GM18511 (cell line): Measurements from ENCODE around the gene CACFD1.
"Not testable (repeated sequence)": the region's sequence is repeated elsewhere in the genome, so short reads cannot be mapped to it uniquely, and the experiment has no call there.

Experiments
- ATAC-seq: cut with Tn5 transposase; IDR thresholded peaks from one replicate; pipeline ENCODE4 v1.9.1; 2021; ENCODE audit warnings: mild to moderate bottlenecking, moderate library complexity; ENCODE audit not compliant: unreplicated experiment

The CACFD1 gene

DNA sequence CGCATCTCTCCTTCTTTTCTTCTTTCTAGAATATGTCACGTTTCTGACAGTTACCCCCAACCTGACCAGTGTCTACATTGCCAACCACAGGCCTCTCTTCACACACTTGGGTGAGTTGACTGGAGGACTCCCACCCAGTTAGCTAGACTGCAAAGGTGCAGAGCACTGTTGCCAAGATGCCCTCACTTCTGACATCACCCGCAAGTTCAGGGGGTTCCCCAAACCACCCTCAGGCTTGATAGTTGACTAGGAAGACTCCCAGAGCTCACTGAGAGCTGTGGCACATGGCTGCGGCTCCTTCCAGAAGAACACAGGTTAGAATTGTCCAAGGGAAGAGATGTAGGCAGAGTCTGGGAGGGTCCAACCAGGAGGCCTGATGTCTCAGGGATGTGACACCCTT lies 20.4 kb upstream of the CACFD1 start:
- no peak for ATAC-seq

DNA sequence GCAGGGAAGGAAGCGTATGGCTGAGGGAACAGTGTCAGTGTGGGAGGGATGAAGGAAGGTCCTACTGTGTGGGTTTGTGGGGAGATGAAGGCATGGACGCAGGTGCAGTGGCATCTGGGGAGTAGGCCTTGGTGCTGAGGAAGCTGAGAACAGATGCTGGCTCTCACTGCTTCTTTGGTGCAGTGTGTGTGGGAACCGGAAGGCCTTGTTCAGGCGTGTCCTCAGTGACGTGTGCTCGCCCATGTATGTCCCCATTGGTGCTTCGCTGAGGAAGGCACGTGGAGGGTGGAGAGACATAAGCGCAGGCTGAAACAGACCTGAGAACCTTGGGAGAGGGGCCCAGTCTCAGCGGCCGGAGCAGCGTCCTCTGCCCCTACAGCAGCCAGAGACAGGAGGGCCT lies 18.9 kb upstream of the CACFD1 start:
- peak; percentile 68 for ATAC-seq

- ATAC-seq, result no peak
Observed at GRCh38 chr9:133441571-133441970, 18.2 kb upstream of the CACFD1 start.

DNA sequence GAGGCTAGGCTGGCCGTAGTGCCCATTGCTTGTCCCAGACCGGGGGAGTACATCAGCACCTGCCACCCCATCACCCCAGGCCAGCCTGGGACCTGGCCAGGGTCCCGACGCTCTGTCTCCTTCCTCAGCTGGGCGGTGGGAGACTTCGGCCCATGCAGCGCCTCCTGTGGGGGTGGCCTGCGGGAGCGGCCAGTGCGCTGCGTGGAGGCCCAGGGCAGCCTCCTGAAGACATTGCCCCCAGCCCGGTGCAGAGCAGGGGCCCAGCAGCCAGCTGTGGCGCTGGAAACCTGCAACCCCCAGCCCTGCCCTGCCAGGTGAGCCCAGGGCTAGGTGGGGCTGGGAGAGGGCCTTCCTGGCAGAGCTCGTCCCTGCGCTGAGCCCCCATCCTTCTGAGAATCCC lies 16.5 kb upstream of the CACFD1 start:
- no peak for ATAC-seq

GRCh38 chr9:133443982-133444381 lies 15.8 kb upstream of the CACFD1 start:
- no peak for ATAC-seq

DNA sequence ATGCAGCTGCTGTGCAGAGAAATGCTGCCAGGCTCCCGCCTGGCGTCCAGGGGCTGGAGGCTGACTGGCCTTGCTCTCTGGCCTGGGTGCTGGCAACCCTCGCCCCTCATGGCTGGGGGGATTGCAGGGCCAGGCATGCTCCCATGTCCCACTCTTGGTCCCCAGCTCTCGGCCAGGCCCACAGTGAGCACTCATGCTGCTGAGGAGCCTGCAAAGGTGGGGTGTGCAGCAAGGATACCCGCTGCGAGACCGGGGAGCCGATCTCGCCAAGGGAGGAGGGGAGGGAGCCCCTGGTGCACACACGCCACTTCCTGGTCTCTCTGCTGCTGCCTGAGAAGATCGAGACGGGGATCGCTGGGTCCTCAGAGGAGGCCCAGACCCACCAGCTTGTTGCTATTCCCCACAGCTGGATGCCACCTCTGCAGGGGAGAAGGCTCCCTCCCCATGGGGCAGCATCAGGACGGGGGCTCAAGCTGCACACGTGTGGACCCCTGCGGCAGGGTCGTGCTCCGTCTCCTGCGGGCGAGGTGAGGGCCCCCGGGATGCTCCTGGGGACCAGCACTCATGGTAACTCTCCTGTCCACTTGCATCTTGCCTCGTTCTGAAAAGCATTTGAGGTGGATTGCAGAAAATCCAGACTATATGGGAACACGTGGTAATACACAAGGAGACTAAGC lies 14.3 kb upstream of the CACFD1 start:
- no peak for ATAC-seq

DNA sequence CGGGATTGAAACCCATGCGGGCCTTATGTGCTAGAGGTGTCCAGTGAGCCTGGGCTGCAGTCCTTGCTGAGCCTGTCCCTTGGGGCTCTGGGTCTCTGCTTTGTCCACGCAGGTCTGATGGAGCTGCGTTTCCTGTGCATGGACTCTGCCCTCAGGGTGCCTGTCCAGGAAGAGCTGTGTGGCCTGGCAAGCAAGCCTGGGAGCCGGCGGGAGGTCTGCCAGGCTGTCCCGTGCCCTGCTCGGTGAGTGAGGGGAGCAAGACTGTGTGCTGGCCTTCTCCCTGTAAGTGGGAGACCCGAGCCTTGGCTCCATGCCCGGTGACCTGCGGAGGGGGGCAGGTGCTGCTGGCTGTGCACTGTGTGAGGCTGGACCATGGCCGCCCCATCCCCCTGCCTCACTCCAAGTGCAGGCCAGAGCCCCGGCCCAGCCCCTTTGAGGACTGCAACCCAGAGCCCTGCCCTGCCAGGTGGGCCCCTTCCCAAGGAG lies 11.2 kb upstream of the CACFD1 start:
- no peak for ATAC-seq

- ATAC-seq, result no peak
Observed at GRCh38 chr9:133449760-133450159, 10.0 kb upstream of the CACFD1 start.

GRCh38 chr9:133451865-133452264 lies 7.9 kb upstream of the CACFD1 start:
- not testable (repeated sequence) for ATAC-seq

DNA sequence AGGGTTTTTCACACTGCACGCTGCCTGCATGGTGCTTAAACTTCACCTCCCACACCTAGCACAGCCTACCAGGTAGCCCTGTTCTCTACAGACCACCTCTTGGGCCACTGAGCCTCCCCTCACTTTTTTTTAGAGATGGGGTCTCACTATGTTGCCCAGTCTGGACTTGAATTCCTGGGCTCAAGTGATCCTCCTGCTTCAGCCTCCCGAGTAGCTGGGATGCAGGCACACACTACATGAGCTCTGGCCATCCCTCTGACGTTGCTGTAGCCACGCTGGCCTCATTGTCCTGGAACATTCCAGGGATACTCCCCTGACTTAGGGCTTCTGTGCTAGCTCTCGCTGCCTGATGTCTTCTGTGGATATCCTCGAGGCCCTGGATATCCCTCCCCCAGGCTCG lies 7.2 kb upstream of the CACFD1 start:
- ATAC-seq, result no peak

- no peak for ATAC-seq
Observed at GRCh38 chr9:133453651-133454050, 6.1 kb upstream of the CACFD1 start.

DNA sequence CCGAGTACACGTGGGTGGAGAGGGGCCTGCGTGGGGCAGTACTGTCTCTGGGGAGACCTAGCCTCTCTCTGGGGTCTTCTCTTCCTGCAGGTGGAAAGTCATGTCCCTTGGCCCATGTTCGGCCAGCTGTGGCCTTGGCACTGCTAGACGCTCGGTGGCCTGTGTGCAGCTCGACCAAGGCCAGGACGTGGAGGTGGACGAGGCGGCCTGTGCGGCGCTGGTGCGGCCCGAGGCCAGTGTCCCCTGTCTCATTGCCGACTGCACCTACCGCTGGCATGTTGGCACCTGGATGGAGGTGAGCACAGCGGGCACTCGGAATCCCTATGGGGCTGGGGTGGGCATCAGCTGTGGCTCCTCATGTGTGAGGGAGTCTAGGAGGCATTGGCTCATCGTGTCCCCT lies 5.5 kb upstream of the CACFD1 start:
- ATAC-seq, result no peak

DNA sequence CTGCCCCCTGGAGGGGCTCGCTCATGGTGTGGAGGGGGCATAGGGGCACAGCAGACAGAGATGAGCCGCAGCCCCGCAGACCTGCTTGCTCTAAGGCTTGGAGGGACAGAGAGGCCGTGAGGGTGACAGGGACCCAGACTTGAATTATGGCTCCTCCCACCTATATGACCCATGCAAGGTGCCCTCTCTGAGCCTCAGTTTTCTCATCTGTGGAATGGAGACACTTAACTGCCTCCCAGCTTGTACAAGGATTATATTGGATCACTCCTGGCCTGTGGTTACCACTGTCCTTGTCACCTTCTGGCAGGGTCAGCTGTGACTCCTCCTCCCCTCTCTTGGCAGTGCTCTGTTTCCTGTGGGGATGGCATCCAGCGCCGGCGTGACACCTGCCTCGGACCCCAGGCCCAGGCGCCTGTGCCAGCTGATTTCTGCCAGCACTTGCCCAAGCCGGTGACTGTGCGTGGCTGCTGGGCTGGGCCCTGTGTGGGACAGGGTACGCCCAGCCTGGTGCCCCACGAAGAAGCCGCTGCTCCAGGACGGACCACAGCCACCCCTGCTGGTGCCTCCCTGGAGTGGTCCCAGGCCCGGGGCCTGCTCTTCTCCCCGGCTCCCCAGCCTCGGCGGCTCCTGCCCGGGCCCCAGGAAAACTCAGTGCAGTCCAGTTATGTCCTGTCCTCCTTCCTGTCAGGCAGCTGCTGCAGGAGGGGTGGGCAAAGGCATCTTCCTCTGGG lies 4.7 kb upstream of the CACFD1 start:
- no peak for ATAC-seq

DNA sequence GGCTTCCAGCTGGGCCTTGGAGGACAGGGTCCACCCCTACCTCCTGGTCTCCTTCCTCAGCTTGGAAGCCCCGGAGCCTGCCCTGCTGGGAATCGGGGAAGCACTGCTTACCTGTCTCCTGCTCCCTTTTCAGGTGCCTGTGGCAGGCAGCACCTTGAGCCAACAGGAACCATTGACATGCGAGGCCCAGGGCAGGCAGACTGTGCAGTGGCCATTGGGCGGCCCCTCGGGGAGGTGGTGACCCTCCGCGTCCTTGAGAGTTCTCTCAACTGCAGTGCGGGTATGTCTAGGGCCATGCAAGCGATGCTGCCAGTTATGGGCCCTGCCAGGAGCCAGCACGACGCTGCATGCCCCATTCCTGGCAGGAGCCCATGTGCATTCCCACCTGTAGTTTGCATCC lies 3.8 kb upstream of the CACFD1 start:
- ATAC-seq, result no peak

GRCh38 chr9:133456409-133456808 lies 3.4 kb upstream of the CACFD1 start:
- no peak for ATAC-seq

DNA sequence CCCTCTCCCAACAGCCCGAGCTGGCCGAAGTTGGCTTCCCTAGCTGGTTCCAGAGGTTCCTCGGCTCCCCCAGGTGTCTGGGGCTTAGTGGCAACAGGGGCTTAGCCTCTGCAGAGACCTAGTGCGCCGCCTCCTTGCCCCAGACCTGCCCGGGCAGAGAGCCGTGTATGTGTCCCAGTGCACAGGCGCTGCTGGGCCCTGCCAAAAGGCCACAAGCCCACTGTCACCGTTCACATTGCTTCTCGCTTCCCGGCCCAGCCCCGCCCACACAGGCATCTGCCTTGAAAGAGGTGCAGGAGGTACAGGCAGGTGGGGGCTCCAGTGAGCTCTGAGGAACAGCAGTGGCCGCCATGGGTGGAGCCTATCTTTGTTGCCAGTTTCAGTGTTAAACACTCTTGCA lies 2.5 kb upstream of the CACFD1 start:
- no peak for ATAC-seq

- ATAC-seq, result no peak
Observed at GRCh38 chr9:133457748-133458147, 2.0 kb upstream of the CACFD1 start.

- ATAC-seq, result no peak
Observed at GRCh38 chr9:133458643-133459312, 1.0 kb upstream of the CACFD1 start.

GRCh38 chr9:133460405-133461175 lies 812 bp downstream of the CACFD1 start:
- peak; percentile 38 for ATAC-seq

GRCh38 chr9:133461975-133462374 lies 2.2 kb downstream of the CACFD1 start:
- no peak for ATAC-seq

GRCh38 chr9:133463234-133463863 lies 3.6 kb downstream of the CACFD1 start:
- ATAC-seq, result no peak
